Stimulated activated CD4-positive, alpha-beta T cell treated with anti-CD3 and anti-CD28 coated beads, Interleukin-1b, Interleukin-23, amount 100 ng/mL, for 1 hour (primary cell): Measurements from ENCODE around the gene OXNAD1.

Source experiments
- DNase-seq, 2 donors: peaks; one replicate each; pipeline ENCODE4 v3.0.0-alpha.2; 2020; ENCODE audit warnings: low read depth in 2 of 2

Gene OXNAD1

DNA sequence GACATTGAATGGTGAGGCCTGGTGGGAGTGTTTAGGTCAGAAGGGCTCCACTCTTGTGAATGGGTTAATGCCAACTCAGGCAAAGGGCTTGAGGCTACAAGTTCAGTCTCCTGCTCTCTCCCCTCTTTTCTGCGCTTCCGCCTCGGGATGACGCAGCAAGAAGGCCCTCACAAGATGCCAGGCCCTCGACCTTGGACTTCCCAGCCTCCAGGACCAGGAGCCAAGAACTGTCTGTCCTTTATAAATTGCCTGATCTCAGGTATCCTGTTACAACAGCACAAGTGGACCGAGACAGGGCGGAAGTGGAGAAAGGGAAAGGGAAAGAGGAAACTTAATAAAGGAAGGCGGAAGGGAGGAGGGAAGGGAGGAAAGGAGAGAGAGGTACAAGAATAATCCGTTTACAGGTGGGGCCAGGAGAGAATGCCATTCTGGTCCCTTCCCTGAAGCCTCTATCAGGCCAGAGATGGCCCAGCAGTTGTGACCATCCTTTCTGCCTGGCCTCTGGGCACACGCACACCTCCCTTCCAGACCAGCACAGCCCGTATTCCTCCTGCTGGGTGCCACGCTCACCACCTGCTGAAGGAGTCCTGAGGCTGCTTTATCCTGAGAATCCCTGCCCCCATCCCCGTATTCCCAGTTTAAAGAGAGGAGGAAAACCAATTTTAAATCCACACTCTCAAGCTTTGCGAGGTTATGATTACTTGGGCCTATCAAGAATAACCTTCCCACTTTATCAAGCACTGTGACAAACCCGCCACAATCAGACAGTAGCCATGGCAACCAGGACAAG is 64.2 kb downstream of the OXNAD1 start:
- no peak for DNase-seq

DNA sequence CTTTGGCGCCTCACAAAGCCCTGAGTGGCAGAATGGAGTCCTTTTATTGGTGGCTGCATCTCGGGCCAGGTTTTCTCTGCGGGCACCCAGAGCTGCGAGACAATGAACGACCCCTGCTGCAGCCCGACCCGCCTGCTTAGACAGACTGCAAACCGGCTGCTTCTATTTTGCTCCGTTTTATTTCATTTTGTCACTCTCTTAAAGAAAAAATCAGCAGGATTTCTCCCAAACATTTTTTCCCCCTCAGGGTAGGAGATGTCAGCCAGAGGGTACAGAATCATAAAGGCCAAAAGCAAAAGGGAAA is 64.8 kb downstream of the OXNAD1 start:
- no peak for DNase-seq

DNA sequence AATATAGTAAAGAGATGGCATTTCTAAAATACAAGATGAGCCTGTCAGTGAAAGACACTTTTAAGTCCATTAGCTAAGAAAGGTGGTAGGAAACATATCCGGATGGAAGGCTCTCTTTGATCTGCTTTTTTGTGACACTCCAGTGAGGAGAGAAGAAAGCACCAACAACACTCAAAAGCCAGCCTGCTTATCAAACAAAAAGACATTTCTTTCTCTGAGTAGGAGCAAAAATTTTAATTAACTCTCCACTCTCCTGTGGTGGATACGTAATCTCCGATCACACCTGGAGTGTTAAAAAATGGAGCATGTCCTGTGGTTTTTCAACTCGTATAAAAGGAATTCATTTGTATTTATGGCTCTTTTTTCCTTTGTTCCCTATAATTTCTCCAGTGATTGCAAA is 65.3 kb downstream of the OXNAD1 start:
- no peak for DNase-seq

DNA sequence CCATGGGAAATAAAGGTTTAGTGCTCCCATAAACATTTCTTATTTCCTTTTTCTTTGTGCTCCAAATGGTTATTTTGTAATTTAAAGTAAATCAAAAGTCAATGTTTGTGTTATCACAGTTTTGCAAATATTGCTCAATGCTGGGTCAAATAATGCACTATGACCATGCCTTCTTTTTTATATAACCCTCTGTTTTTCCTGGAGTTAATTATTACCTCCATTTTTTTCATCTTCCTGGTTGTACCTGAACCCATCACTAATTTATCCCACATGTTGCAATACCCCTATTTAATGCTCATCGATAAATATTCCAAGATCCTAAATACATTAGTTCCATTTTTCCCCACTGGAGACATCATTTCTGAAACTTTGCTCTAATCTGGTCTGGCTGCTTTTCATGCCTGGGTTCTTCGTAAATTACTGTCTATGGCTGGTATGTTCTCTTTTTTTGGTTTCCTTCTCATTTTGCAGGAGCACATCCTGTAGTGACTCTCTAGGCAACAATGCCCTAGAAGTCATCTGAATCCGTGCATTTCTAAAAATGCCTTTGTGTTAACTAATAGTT is 66.4 kb downstream of the OXNAD1 start:
- DNase-seq, result no peak

DNA sequence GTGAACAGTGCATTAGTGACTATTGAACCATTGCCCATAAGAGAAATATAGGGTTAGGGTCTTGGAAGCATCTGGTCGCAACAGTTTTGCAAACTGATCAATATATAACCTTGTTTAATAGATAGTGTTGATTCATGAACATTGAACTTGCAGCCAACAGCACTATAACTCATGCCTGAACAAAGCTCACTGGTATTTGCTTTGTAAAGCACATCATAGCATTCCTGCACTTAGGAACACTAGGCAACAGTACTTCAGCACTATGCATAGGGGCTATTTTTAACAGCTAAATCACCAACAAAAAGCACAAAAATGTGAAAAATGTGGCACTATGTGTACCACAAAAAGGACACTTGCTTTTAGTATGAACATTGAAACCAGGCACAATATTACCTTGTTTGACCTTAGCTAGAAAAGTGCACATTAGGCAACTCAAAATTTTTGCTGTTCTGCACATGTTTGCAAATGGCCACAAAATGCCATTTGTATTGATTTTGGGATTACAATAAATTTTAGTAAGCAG is 68.0 kb downstream of the OXNAD1 start:
- DNase-seq, result no peak

DNA sequence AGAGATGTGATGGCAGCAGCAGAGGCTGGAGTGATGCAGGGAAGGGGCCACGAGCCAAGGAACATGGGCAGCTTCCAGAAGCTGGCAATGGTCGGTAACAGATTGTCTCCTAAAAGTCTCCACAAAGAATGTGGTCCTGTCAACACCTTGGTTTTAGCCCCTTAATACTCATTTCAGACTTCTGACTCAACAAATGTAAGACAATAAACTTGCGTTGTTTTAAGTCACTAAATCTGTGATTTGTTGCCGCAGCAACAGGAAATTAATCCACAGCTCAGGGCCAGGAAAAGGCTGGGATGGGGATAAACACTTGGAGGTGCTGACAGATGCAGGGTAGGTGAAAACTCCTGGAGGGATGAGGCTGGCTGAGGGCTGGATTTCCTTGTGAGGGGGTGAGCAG is 69.9 kb downstream of the OXNAD1 start:
- DNase-seq, result no peak

DNA sequence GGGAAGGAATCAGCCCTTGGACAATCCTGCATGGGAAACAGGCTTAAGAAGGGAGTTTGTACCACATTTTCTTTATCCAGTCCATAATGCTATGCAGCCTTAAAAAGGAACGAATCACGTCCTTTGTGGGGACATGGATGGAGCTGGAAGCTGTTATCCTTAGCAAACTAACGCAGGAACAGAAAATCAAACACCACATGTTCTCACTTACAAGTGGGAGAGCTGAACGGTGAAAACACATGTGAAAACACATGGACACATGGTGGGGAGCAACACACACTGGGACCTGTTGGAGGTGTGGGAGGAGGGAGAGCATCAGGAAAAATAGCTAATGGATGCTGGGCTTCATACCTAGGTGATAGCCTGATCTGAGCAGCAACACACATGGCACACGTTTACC is 70.3 kb downstream of the OXNAD1 start:
- DNase-seq, result no peak

DNA sequence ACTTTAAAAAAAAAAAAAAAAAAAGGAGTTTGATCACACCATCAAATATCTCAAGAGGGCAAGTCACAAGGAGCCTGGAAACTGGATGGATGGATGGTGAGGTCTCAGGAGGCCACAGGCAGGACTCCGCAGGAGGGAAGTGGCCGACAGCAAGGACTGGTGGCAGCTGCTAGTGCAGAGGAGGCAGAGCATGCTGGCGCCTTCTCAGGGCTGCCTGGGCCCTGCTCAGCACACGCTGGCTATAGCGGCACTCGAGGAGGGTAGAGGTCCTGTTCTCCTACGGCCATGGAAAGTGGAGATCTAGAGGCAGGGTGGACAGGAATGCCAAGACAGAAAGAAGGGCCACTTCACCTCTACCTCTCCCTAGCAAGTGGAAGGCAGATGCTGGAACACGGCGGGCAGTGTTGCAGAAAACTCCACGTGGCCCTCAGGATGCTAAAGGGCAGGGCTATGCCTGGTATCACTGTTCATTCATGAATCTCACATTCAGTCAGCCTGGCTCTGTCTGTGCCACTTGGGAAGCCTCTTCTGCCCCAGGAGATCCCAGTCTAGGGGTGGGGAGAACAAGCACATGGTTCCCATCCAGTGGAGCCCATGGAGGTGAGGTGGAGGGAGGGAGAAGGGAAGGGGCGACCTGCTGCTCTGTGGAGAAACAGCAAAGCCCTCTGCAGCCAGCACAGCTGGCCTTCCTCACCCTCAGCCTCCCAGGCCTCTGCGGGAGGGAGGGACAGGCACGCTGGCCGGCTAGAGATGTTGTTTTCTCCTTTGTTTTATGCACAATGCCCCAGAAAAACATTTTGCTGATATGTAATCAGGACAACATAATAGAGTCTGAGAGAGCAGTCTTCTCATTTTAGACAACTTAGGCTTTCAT is 71.0 kb downstream of the OXNAD1 start:
- no peak for DNase-seq

DNA sequence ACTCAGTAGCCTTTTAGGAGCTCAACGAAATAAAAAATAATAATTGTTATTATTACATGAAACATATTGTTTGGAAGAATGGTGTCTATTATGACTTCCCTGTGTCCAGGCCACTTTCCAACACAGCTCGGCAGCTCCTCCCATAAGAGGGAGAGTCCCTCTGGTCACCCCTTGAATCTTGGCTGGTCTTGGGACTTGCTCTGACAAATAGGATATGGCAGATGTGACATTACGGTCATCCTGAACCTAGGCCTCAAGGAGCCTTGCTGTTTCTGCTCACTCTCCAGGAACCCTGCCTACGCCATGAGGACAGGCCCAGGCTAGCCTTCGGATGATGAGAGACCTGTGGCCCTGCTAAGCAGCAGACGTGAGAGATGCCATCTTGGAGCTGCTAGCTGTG is 71.8 kb downstream of the OXNAD1 start:
- DNase-seq, result no peak

DNA sequence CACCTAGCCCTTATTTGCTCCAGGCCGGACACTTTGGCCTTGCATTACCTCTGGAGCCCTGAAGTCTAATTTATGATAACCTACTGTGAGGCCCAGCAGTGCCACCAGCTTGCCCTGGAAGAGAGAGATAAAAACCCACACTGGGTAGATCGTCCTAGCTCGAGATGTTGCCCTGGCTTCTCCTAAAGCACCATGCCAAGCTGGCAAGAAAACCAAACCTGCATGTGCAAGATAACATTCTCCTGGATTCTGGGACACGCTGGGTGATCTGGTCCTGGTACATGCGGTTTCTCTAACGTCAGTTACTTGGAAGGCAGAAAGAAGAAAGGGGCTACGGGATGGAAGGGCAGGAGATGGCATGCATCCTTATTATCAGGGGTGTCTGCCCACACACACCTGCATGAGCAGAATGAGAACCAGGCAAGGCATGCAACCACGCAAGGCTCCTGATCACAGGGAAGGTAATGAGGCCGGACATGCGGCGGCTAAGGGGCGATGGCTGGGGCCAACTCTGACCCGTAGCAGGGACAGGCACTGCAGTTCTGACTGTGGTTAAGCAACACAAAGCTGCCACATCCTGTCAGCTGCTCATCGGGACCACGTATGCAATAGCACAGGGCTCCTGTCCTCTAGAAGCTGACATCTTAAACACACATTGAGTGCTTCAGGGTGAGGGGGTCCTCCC is 73.0 kb downstream of the OXNAD1 start:
- no peak for DNase-seq

DNA sequence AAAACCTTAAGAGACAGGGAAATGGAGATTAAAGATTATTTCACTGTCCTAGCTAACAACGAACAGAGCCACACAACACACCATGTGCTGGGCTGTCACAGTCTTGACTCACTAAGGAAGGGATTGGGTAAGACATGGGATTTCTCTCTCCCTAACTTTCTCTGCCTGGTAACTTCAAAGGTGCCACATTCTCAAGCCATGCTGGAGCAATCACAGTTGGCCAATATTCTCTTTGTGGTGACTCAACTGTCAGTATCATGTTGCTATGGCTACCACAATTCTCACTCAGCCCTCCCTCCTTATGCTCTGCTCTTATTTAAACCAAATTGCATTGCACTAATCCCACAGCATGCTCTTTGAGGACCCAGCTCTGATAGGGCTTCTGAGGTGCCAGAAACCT is 74.0 kb downstream of the OXNAD1 start:
- DNase-seq, result no peak

DNA sequence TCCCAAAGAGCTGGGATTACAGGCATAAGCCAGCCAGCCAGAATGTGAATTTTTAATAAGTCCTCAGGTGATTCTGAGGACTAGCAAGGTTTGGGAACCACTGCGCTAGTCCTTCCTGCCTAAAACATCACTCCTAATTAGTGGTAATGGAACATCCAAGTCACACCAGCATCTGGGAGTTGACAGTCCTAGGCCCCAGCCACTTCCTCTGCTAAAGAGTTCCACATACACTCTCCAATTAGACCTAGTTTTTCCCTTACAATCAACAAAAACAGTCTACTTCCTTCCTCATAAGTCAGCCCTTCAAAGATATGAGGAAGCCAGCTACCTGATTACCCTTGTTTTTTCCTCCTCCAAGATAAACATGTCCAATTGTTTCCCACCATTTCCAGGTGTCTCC is 78.1 kb downstream of the OXNAD1 start:
- DNase-seq, result no peak

DNA sequence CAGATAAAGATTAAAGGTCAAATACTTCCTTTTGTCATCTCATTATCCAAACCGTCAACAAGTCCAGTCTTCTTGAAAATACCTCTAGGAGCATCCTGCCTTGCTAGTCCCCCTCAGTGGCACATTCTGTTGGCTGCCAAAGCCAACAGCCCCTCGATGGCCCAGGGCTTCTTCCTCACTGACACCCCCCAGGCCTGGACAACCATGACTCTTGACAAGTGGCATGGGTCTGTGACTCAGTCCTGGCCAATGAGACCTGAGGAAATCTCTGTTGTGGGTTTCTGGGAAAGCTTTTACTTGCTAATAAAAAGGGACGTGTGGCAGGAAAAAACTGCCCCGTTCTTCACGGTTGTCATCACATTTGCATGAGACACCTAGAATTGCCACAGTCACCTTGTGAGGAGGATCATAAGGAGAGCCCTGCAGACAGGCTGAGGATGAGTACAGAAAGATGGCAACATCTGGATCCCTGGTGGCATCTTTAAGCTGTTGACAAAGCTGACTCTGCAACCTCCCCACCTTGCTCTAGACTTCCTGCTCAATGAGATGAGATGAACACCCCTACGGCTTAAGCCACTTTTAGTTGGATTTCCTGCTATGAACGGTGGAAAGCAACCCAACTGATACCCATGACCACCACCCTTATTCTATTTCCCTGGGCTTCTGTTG is 81.5 kb downstream of the OXNAD1 start:
- DNase-seq, result no peak

DNA sequence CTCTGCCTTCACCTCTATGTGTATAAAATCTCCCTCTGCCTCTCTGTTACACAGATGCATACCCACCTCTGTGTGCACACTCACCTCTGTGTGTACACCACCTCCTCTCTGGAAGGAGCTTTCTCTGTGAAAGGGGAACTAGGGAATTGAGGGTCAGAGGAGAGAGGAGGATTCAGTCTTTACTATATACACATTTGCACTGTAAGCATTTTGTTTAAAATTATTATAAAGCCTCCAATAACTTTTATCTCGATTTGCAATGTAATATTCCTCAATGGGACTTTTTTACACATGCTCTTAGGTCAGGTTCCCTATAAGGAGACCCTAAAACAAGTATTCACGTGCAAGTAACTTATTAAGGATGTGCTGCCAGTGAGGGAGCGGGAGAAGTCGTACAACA is 82.5 kb downstream of the OXNAD1 start:
- DNase-seq, result no peak

DNA sequence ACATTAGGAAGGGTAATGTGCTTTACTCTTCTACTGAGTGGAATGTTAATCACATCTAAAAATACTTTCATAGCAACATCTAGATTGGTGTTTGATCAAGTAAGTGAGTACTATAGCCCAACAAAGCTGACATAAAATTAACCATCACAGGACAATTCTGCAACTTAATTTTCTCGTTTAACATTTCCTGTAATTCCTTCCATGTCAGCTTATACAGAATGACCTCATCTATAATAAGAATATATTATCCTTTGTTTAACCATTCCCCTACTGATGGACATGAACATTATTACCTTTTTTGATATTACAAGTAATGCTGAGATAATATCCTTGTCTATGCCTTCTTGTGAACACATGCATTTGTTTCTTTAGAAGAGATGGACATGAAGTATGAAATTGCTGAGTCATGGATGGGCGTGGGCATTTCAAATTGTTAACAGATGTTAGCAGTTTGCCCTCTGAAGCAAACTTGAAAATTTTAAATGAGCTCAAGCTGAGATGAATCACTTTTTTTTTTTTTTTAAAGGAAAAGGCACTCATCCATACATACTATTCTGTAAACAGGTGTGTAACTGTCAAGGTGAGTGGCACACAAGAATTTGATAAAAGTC is 85.1 kb downstream of the OXNAD1 start:
- DNase-seq, result no peak

DNA sequence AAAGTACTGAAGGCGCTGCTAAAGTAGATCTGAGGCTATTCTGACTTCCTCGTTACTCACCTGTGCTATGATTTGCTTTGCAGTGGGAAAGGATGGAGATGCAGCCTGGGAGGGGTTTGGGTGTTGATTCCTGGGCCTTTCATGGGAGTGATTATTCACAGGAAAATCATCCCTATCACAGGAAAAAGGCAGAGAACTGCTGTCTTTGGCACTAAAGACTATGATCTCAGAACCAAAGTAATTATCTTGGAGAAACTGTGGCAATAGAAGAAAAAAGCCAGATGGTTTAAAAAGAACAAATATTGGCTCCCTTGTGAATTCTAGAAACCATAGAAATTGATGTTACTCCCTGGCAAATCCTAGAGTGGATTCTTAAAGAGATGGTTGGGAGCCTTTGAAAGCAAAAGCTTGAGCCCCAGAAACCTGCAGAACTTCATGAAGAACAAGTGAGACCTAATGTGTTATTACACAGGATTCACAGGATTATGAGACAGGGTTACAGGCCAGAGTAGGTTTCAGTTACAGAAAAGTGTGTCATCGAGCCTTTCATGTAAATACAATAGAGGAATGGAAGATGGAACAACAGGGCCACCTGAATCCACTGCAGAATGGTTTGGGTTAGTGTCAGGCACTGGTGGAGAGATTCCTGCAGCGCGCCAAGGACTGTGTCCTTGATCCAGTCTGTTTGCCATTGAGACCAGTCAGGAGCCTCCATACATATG is 85.7 kb downstream of the OXNAD1 start:
- DNase-seq, result no peak

DNA sequence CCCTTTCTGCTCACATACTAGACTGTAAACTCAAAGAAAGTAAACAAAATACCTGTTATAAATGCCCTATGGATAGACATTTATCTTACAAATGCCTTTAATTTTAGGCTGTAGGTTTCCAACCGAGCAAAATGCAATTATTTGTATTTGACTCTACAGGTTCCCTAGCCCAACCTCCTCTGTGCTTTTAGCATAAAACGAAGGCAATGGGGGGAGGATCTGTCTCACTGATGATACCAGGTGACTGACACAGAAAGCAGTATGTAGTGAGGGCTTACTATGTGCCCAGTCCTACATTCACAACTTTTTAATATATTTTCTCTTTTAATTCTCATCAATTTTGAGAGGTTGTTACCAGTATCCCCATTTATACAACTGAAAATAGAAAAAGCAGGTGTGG is 87.4 kb downstream of the OXNAD1 start:
- DNase-seq, result no peak

DNA sequence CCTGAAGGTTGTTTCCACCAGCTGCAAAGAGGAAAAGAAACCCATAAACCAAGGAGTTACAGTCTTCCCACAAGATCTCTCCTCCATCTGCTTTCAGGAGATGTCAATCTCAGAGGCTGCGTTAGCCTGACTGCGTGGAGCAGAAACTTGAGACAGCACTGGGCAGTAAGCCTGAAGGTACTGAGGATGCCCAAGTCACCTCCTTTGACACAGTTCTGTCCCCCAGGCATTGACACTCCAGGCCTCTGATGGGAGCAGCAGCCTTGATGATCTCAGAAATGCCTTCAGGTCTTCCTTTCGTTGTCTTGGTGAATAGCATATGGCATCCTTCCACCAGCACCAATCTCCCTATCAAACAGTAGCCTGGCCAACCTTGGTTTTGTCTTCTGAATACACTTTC is 89.3 kb downstream of the OXNAD1 start:
- DNase-seq, result no peak
